Astrocyte (in vitro differentiated cells and primary cell): ENCODE results near the gene LST1. TPM values are rescaled to one million over a fixed set of nuclear protein-coding genes. Genes with fewer than 3 reads are reported as not detected.

Experiments used
- DNase-seq: peaks from one replicate; pipeline ENCODE4 v3.0.0-alpha.2; 2010; ENCODE audit warnings: low read depth
- FAIRE-seq: peaks from 2 replicates; lab custom pipeline; 2011; peaks lifted over from hg19 to GRCh38; lab: Jason Lieb, UNC
- H2AFZ ChIP-seq: 2 replicates; pipeline ENCODE4 v1.6.0; 2012; ENCODE audit warnings: low read depth, low read length, inconsistent platforms
- H3K27ac ChIP-seq: 2 replicates; pipeline ENCODE4 v1.5.1; 2011; ENCODE audit warnings: low read depth, low read length, inconsistent platforms
- H3K27me3 ChIP-seq: 2 replicates; pipeline ENCODE4 v1.6.0; 2011; ENCODE audit warnings: low read length, inconsistent platforms; ENCODE audit not compliant: insufficient read depth
- H3K36me3 ChIP-seq: 2 replicates; pipeline ENCODE4 v1.5.1; 2011; ENCODE audit warnings: low read length, inconsistent platforms; ENCODE audit not compliant: insufficient read depth
- H3K4me1 ChIP-seq: 2 replicates; pipeline ENCODE4 v1.5.1; 2011; ENCODE audit warnings: low read length, inconsistent platforms; ENCODE audit not compliant: insufficient read depth
- H3K4me2 ChIP-seq: 2 replicates; pipeline ENCODE4 v1.6.0; 2012; ENCODE audit warnings: low read length, inconsistent platforms
- H3K4me3 ChIP-seq: 2 replicates; pipeline ENCODE4 v1.5.1; 2011; ENCODE audit warnings: low read depth, mild to moderate bottlenecking, low read length, inconsistent platforms; ENCODE audit not compliant: insufficient read depth
- H3K79me2 ChIP-seq: 2 replicates; pipeline ENCODE4 v1.6.0; 2012; ENCODE audit warnings: mild to moderate bottlenecking, low read length, inconsistent platforms; ENCODE audit not compliant: insufficient read depth
- H3K9ac ChIP-seq: 2 replicates; pipeline ENCODE4 v1.6.0; 2012; ENCODE audit warnings: mild to moderate bottlenecking, low read length, inconsistent platforms
- H3K9me3 ChIP-seq: 2 replicates; pipeline ENCODE4 v1.5.1; 2012; ENCODE audit warnings: low read depth, mild to moderate bottlenecking, low read length, inconsistent platforms; ENCODE audit not compliant: insufficient read depth
- H4K20me1 ChIP-seq: 2 replicates; pipeline ENCODE4 v1.6.0; 2012; ENCODE audit warnings: low read length, inconsistent platforms; ENCODE audit not compliant: insufficient read depth
- H3K27ac Mint-ChIP-seq: one replicate; pipeline ENCODE4 v1.8.0; 2021; ENCODE audit warnings: mild to moderate bottlenecking, mixed read lengths; ENCODE audit not compliant: unreplicated experiment
- H3K27me3 Mint-ChIP-seq: one replicate; pipeline ENCODE4 v1.8.0; 2021; ENCODE audit warnings: low read depth, mixed read lengths; ENCODE audit not compliant: unreplicated experiment
- H3K36me3 Mint-ChIP-seq: one replicate; pipeline ENCODE4 v1.8.0; 2021; ENCODE audit warnings: low read depth, mixed read lengths; ENCODE audit not compliant: unreplicated experiment
- H3K4me1 Mint-ChIP-seq: one replicate; pipeline ENCODE4 v1.8.0; 2021; ENCODE audit warnings: low read depth, mixed read lengths; ENCODE audit not compliant: unreplicated experiment
- H3K4me3 Mint-ChIP-seq: one replicate; pipeline ENCODE4 v1.8.0; 2021; ENCODE audit warnings: mild to moderate bottlenecking, moderate library complexity, mixed read lengths; ENCODE audit not compliant: unreplicated experiment
- H3K9me3 Mint-ChIP-seq: one replicate; pipeline ENCODE4 v1.8.0; 2021; ENCODE audit warnings: mild to moderate bottlenecking, mixed read lengths; ENCODE audit not compliant: unreplicated experiment
- CTCF ChIP-seq: IDR thresholded peaks from 2 replicates; pipeline ENCODE4 v1.5.1; 2011; ENCODE audit warnings: low read depth, mild to moderate bottlenecking, inconsistent platforms, low read length, moderate library complexity; ENCODE audit not compliant: insufficient read depth
- EZH2 ChIP-seq: IDR thresholded peaks from 2 replicates; pipeline ENCODE4 v1.6.1; 2012; ENCODE audit warnings: mild to moderate bottlenecking, low read length, inconsistent platforms; ENCODE audit not compliant: insufficient read depth
- total RNA-seq: library from RNA; stranded (reverse); gene quantifications from 2 replicates; pipeline ENCODE4 v1.2.1, GENCODE V29; 2021

Gene LST1
- total RNA-seq, 1 donor from 2014 or later: not detected

- no peak overlapping the region for H3K27ac Mint-ChIP-seq
- no peaks in the 10 kb centered on the region for H3K4me1 ChIP-seq
- H3K79me2 ChIP-seq: no peaks in the 10 kb centered on the region
- H4K20me1 ChIP-seq: no peaks in the 10 kb centered on the region
- H3K9ac ChIP-seq: no peak overlapping the region
- H3K36me3 Mint-ChIP-seq: no peaks in the 10 kb centered on the region
- H3K9me3 Mint-ChIP-seq: no peaks in the 10 kb centered on the region
- FAIRE-seq: no peak
- no peak overlapping the region for H3K4me3 ChIP-seq
- no peak overlapping the region for H2AFZ ChIP-seq
- no peak overlapping the region for H3K27ac ChIP-seq
- H3K27me3 ChIP-seq: no peaks in the 10 kb centered on the region
- H3K36me3 ChIP-seq: no peaks in the 10 kb centered on the region
- H3K27me3 Mint-ChIP-seq: peaks cover 2% of the 10 kb centered on the region
- H3K4me1 Mint-ChIP-seq: peaks cover 5% of the 10 kb centered on the region
- H3K4me2 ChIP-seq: no peak overlapping the region
- DNase-seq: no peak
- no peaks in the 10 kb centered on the region for H3K9me3 ChIP-seq
- no peak for TF ChIP-seq EZH2
- TF ChIP-seq CTCF: no peak
- no peak overlapping the region for H3K4me3 Mint-ChIP-seq
Observed at GRCh38 chr6:31610968-31611367, 24.9 kb downstream of the LST1 start.

GRCh38 chr6:31614075-31614619 lies 28.1 kb downstream of the LST1 start:
- Histone ChIP-seq H3K9ac (no peak overlapping the region), H3K9me3 (no peaks in the 10 kb centered on the region), H2AFZ (no peak overlapping the region), H3K4me2 (no peak overlapping the region), H3K4me3 (no peak overlapping the region), H4K20me1 (no peaks in the 10 kb centered on the region), H3K4me1 (no peaks in the 10 kb centered on the region), H3K27ac (no peak overlapping the region), H3K27me3 (no peaks in the 10 kb centered on the region), H3K36me3 (no peaks in the 10 kb centered on the region), H3K79me2 (no peaks in the 10 kb centered on the region)
- H3K27me3 Mint-ChIP-seq: peaks cover 6% of the 10 kb centered on the region
- TF ChIP-seq CTCF (no peak), EZH2 (no peak)
- DNase-seq: no peak
- no peaks in the 10 kb centered on the region for H3K36me3 Mint-ChIP-seq
- no peak overlapping the region for H3K27ac Mint-ChIP-seq
- no peaks in the 10 kb centered on the region for H3K9me3 Mint-ChIP-seq
- H3K4me3 Mint-ChIP-seq: no peak overlapping the region
- FAIRE-seq: no peak
- peaks cover 5% of the 10 kb centered on the region for H3K4me1 Mint-ChIP-seq

GRCh38 chr6:31614684-31615578 lies 28.9 kb downstream of the LST1 start, which contains the start of gene AIF1:
AIF1 (plus strand) TSS chr6:31615234; CDS start chr6:31615330, 96 bp downstream.
- FAIRE-seq: no peak
- no peak for TF ChIP-seq EZH2
- TF ChIP-seq CTCF: no peak
- no peaks in the 10 kb centered on the region for H3K36me3 Mint-ChIP-seq

More at GRCh38 chr6:31614684-31615578, 28.9 kb downstream of the LST1 start, which contains the start of gene AIF1:
- no peak for DNase-seq
- Histone ChIP-seq H3K9me3 (no peaks in the 10 kb centered on the region), H3K4me3 (no peak within 1 kb of the TSS), H4K20me1 (no peaks in the 10 kb centered on the region), H3K79me2 (no peaks in the 10 kb centered on the region), H3K27me3 (no peaks in the 10 kb centered on the region), H3K27ac (no peak within 1 kb of the TSS), H3K9ac (no peak within 1 kb of the TSS), H3K4me2 (no peak within 1 kb of the TSS), H3K4me1 (no peaks in the 10 kb centered on the region), H3K36me3 (no peaks in the 10 kb centered on the region), H2AFZ (no peak within 1 kb of the TSS)
- peaks cover 5% of the 10 kb centered on the region for H3K4me1 Mint-ChIP-seq
- peaks cover 6% of the 10 kb centered on the region for H3K27me3 Mint-ChIP-seq
- no peaks in the 10 kb centered on the region for H3K9me3 Mint-ChIP-seq
- no peak within 1 kb of the TSS for H3K27ac Mint-ChIP-seq
- no peak within 1 kb of the TSS for H3K4me3 Mint-ChIP-seq
